Peyer's patch (tissue), 4 donors: ENCODE results near the gene KCNJ3. TPM values are rescaled to one million over a fixed set of nuclear protein-coding genes. Genes with fewer than 3 reads are reported as not detected.

Experiments used
- DNase-seq, 3 donors: peaks; one replicate each; pipeline ENCODE4 v3.0.0-alpha.2; 2017 to 2019
- H3K27ac ChIP-seq, 4 donors: fragments of 200-600 bp; sonication (generic); one replicate each; pipeline ENCODE4 v1.5.1; 2016 to 2019
- H3K27me3 ChIP-seq, 2 donors: fragments of 200-600 bp; sonication (generic); one replicate each; pipeline ENCODE4 v1.5.1; 2019
- H3K36me3 ChIP-seq, 3 donors: fragments of 200-600 bp; sonication (generic); one replicate each; pipeline ENCODE4 v1.5.1; 2016 to 2019
- H3K4me1 ChIP-seq, 4 donors: fragments of 200-600 bp; sonication (generic); one replicate each; pipeline ENCODE4 v1.5.1; 2016 to 2019
- H3K4me3 ChIP-seq, 4 donors: fragments of 200-600 bp; sonication (generic); 1 replicate in 3 of 4; 2 replicates in 1 of 4; pipeline ENCODE4 v1.5.1; 2016 to 2019; ENCODE audit warnings: mild to moderate bottlenecking in 1 of 4
- H3K9me3 ChIP-seq, 4 donors: fragments of 200-600 bp; sonication (generic); one replicate each; pipeline ENCODE4 v1.5.1; 2016 to 2019; ENCODE audit warnings: mild to moderate bottlenecking in 1 of 4
- POLR2A ChIP-seq, 2 donors: fragments of 450-650 bp; IDR thresholded peaks; one replicate each; pipeline ENCODE4 v1.5.1; 2017; ENCODE audit warnings: antibody characterized with exemption in 2 of 2, mild to moderate bottlenecking in 2 of 2, moderate library complexity in 2 of 2
- total RNA-seq, 4 donors: library from RNA; depleted of rRNA; stranded (reverse); fragments of >200 nt; gene quantifications; one replicate each; pipeline ENCODE4 v1.1.0, GENCODE V29; 2016
- TF ChIP-seq, protein P1 (sequence below), 6 experiments: fragments of 450-650 bp in 4 of 6; fragments of 200-600 bp in 2 of 6; sonication (generic) in 1 of 6; IDR thresholded peaks; one replicate each; pipeline ENCODE4 v1.5.1; 2017 to 2019; ENCODE audit warnings: antibody characterized with exemption in 6 of 6, mild to moderate bottlenecking in 3 of 6, moderate library complexity in 1 of 6

Gene KCNJ3
- total RNA-seq, 4 donors from 2014 or later, result 6.6 to 27.3 (median 22.2) TPM

DNA sequence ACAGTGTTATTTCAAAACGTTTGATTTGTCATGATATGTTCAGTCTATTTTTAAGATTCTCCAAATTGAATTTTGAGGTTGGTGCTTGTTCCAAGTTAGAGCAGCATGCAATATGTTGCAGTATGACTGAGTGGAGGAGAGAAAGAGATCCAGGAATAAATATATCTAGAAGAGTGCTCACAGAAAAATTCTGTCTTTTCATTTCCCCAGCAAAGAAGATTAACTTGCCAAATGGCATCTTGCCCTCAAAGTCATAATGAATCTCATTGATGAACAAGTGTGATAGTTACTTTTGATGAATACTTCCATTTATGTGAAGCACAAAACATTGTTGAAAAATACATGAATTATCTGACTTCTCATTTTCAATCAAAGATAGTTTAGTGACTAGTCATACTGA lies 95.9 kb downstream of the KCNJ3 start:
- no peak for DNase-seq
- TF ChIP-seq POLR2A (IDR thresholded peaks at IDR 0.05), result no peak
- TF ChIP-seq, protein P1, sequence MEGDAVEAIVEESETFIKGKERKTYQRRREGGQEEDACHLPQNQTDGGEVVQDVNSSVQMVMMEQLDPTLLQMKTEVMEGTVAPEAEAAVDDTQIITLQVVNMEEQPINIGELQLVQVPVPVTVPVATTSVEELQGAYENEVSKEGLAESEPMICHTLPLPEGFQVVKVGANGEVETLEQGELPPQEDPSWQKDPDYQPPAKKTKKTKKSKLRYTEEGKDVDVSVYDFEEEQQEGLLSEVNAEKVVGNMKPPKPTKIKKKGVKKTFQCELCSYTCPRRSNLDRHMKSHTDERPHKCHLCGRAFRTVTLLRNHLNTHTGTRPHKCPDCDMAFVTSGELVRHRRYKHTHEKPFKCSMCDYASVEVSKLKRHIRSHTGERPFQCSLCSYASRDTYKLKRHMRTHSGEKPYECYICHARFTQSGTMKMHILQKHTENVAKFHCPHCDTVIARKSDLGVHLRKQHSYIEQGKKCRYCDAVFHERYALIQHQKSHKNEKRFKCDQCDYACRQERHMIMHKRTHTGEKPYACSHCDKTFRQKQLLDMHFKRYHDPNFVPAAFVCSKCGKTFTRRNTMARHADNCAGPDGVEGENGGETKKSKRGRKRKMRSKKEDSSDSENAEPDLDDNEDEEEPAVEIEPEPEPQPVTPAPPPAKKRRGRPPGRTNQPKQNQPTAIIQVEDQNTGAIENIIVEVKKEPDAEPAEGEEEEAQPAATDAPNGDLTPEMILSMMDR (IDR thresholded peaks at IDR 0.05), result no peak
- H3K27me3 ChIP-seq, result no peaks in the 10 kb centered on the region

DNA sequence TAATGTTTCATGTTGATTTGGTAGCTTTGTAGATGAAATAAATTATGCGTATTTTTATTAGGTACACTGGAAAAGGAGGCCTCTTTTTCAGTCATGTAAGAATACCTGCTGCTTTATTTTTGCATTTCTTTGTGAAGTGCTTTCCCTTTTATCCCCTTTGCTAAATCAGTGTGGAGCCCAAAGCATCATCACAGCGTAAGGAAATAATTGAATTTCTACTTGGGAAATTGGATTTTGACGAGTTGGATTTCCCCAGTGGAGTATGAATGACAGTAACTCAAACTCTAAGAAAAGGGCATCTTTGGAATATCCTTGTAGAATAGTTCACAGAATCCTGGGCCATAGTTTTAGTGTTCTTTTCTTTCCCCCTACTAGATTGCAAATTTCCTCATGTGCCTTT lies 97.2 kb downstream of the KCNJ3 start:
- Histone ChIP-seq H3K4me1 (no peaks in the 10 kb centered on the region), H3K27me3 (no peaks in the 10 kb centered on the region), H3K36me3 (no peaks in the 10 kb centered on the region), H3K27ac (no peak overlapping the region), H3K9me3 (no peaks in the 10 kb centered on the region), H3K4me3 (no peak overlapping the region)
- no peak for TF ChIP-seq POLR2A (IDR thresholded peaks at IDR 0.05)
- TF ChIP-seq, protein P1 (IDR thresholded peaks at IDR 0.05), result no peak
- DNase-seq, result no peak

More for the DNA sequence above, 95.9 kb downstream of the KCNJ3 start:
- Histone ChIP-seq H3K27ac (no peak overlapping the region), H3K36me3 (no peaks in the 10 kb centered on the region), H3K4me1 (no peaks in the 10 kb centered on the region), H3K4me3 (no peak overlapping the region), H3K9me3 (no peaks in the 10 kb centered on the region)

DNA sequence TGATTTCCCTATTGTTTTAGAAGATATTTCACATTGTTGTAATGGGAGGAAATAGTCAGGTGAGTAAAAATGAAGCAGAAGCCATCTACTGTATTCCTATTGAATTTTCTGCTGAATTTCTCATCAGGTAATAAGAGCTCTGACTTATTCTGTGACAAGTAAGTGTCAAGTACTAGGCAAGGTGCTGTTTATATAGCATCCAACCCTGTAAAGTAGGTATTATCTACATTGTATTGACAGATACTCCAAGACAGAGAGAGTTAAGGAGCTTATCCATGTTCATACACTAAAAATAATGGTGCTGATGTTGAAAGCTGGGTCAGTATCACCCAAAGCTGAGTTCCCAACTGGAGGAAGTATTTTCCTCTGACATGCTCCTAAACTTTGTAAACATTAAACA lies 106.0 kb downstream of the KCNJ3 start:
- Histone ChIP-seq H3K9me3 (no peaks in the 10 kb centered on the region), H3K36me3 (no peaks in the 10 kb centered on the region), H3K4me1 (no peaks in the 10 kb centered on the region), H3K4me3 (no peak overlapping the region), H3K27ac (no peak overlapping the region), H3K27me3 (no peaks in the 10 kb centered on the region)
- TF ChIP-seq, protein P1 (IDR thresholded peaks at IDR 0.05), result no peak
- TF ChIP-seq POLR2A (IDR thresholded peaks at IDR 0.05), result no peak
- no peak for DNase-seq

DNA sequence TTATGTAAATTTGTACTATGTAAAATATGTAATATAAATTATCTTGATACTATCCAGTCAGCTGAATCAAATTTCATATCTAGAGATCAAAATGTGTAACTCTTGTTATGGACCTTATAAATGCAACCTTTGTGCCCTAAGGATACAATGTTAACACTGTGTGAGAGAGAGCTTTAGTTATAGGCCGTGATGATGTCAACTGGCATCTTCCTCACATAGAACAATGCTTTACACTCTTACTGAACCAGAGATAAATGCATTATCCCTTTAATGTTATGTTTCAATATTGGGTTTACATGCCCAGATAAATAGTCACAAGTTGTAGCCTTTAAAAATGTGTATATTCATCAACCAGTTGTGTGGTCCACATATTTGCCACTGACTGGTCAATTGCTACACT lies 115.1 kb downstream of the KCNJ3 start:
- Histone ChIP-seq H3K4me3 (no peak overlapping the region), H3K27ac (no peak overlapping the region), H3K4me1 (no peaks in the 10 kb centered on the region), H3K9me3 (no peaks in the 10 kb centered on the region), H3K36me3 (no peaks in the 10 kb centered on the region), H3K27me3 (no peaks in the 10 kb centered on the region)
- no peak for DNase-seq
- TF ChIP-seq POLR2A (IDR thresholded peaks at IDR 0.05), result no peak
- TF ChIP-seq, protein P1 (IDR thresholded peaks at IDR 0.05), result no peak

DNA sequence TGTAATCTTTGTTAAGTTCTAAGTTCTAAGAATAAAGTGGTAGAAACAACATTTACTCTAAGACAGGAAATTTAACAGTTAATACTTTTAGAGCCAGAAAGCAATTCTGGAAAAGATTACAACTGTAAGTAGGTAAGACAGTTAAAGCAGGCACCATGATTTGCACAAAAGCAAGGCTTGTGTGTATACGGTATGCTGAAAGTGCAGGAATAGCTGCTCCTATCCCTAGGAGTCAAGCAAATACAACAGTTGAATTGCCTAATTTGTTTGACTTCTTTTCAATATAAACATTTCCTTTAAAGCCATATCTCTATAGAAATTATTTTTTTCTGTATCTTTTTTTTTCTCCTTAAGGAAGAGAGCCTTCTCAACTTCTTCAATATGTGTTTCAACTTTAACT lies 116.4 kb downstream of the KCNJ3 start:
- Histone ChIP-seq H3K4me3 (no peak overlapping the region), H3K9me3 (no peaks in the 10 kb centered on the region), H3K27me3 (no peaks in the 10 kb centered on the region), H3K27ac (no peak overlapping the region), H3K36me3 (no peaks in the 10 kb centered on the region), H3K4me1 (no peaks in the 10 kb centered on the region)
- TF ChIP-seq POLR2A (IDR thresholded peaks at IDR 0.05), result no peak
- TF ChIP-seq, protein P1 (IDR thresholded peaks at IDR 0.05), result no peak
- no peak for DNase-seq

DNA sequence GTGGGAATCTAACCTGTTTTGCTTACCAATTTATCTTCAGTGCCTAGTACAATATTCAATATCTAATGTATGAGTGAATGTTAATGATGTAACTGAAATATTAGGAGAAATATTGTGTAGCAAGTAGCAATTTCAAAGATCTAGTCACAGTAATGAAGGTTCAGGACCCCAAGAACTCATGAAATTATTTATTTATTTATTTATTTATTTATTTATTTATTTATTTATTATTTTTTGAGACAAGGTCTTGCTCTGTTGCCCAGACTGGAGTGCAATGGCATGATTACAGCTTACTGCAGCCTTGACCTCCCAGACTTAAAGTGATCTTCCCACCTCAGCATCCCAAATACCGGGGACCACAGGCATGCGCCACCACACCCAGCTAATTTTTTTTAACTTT lies 126.9 kb downstream of the KCNJ3 start:
- DNase-seq, result no peak
- Histone ChIP-seq H3K4me3 (no peak overlapping the region), H3K4me1 (no peaks in the 10 kb centered on the region), H3K36me3 (no peaks in the 10 kb centered on the region), H3K9me3 (no peaks in the 10 kb centered on the region), H3K27ac (no peak overlapping the region), H3K27me3 (no peaks in the 10 kb centered on the region)
- no peak for TF ChIP-seq POLR2A (IDR thresholded peaks at IDR 0.05)
